Ovary (tissue), 9 donors: ENCODE measurements around the gene FER. TPM values are rescaled to one million over a fixed set of nuclear protein-coding genes. Genes with fewer than 3 reads are reported as not detected.
"Not testable (repeated sequence)": the region's sequence is repeated elsewhere in the genome, so short reads cannot be mapped to it uniquely, and the experiment has no call there.

Experiments
- DNase-seq, 5 donors: peaks; one replicate each; pipeline ENCODE4 v3.0.0-alpha.2; 2019 to 2020
- H3K27ac ChIP-seq, 2 donors: fragments of 200-600 bp; one replicate each; pipeline versions ENCODE4 v1.5.1 to v1.8.0; 2019 to 2022
- H3K27me3 ChIP-seq: fragments of 200-600 bp; one replicate; pipeline ENCODE4 v1.8.0; 2022
- H3K36me3 ChIP-seq: fragments of 200-600 bp; sonication (generic); one replicate; pipeline ENCODE4 v1.5.1; 2019
- H3K4me1 ChIP-seq: one replicate; pipeline ENCODE4 v1.8.1; 2013; ENCODE audit warnings: mild to moderate bottlenecking, moderate library complexity; ENCODE audit not compliant: insufficient read depth
- H3K4me3 ChIP-seq: fragments of 200-600 bp; sonication (generic); one replicate; pipeline ENCODE4 v1.5.1; 2017
- H3K9me3 ChIP-seq, 2 donors: fragments of 200-600 bp in 1 of 2; sonication (generic) in 1 of 2; one replicate each; pipeline versions ENCODE4 v1.5.1 to v1.8.1; 2013 to 2019; ENCODE audit warnings: mild to moderate bottlenecking in 1 of 2, moderate library complexity in 1 of 2
- EP300 ChIP-seq: sonication (generic); formaldehyde crosslinking; IDR thresholded peaks from one replicate; pipeline ENCODE4 v1.6.1; 2017; ENCODE audit warnings: antibody characterized with exemption
- POLR2A ChIP-seq: fragments of 450-650 bp; IDR thresholded peaks from one replicate; pipeline ENCODE4 v1.6.1; 2017; ENCODE audit warnings: antibody characterized with exemption, mild to moderate bottlenecking, moderate library complexity
- WGBS, 3 donors: extraction: QIAGEN DNeasy Blood & Tissue Kit in 1 of 3; methylation state at CpG; one replicate each; pipeline versions ENCODE4 v1.1.5 to v1.1.7; 2013 to 2017; 5-methylcytosine and 5-hydroxymethylcytosine counted together
- intact Hi-C, 4 donors: fragments of 100-400 bp; cut with DNase I; formaldehyde crosslinking; loops; one replicate each; pipeline versions ENCODE4 v1.11.0 to v1.15.1; 2022 to 2023
- polyA plus RNA-seq, 2 donors: library from polyadenylated mRNA; stranded (reverse); fragments of 200-250 nt in 1 of 2; fragments of 350-450 nt in 1 of 2; fragmentation: Illumina TruSeq in 1 of 2; extraction: RNeasy Lipid Tissue Mini Kit (QIAGEN cat#74804) in 1 of 2; gene quantifications; one replicate each; pipeline ENCODE4 v1.2.3, GENCODE V29; 2013 to 2014
- total RNA-seq, 7 donors: library from RNA; depleted of rRNA in 2 of 7; stranded (reverse); fragments of >200 nt in 2 of 7; fragmentation: NEBNext Ultra II Directional in 3 of 7; extraction: Animal tissue kit (Norgen Biotek cat#: 25700) in 3 of 7; gene quantifications; one replicate each; pipeline versions ENCODE4 v1.1.0 to v1.2.4, GENCODE V29; 2016 to 2023
- TF ChIP-seq, protein P1 (sequence below), 3 donors: fragments of 450-650 bp in 2 of 3; fragments of 200-600 bp in 1 of 3; IDR thresholded peaks; one replicate each; pipeline versions ENCODE4 v1.5.1 to v1.8.0; 2016 to 2022; ENCODE audit warnings: antibody characterized with exemption in 3 of 3, mild to moderate bottlenecking in 1 of 3
- donor health status: DM: no; HTN: no; CAD: no; lungs with moderate emphysema.
- donor health status: DM: no; HTN: no; CAD: no.
- donor health status: Bipolar disorder and iron deficiency.
- donor health status: DM: yes; HTN: yes; CAD: no.
- donor health status: DM: no; HTN: no; CAD: no.
- donor health status: DM: yes; HTN: yes; CAD: no.

The FER gene
- total and polyA plus RNA-seq, 9 donors: 3.0 to 36.0 (median 28.0) TPM

DNA sequence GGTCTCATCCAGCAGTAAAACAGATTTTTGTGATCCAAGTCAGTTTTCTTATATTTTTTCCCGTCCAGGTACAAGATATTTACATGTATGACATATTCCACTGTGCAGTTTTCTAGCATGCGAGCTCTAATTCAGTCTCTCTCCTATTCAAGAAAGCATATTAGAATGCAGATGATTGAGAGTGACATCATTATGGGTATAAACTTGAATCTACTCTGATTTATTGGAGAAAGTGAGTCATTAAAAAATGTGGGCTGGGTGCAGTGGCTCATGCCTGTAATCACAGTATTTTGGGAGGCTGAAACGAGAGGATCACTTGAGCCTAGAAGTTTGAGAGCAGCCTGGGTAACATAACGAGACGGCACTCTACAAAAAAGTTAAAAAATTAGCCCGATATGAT lies 6.2 kb downstream of the FER start:
- intact Hi-C loops: no loop called here
- Histone ChIP-seq H3K27ac (no peak overlapping the region), H3K27me3 (no peaks in the 10 kb centered on the region), H3K36me3 (no peaks in the 10 kb centered on the region), H3K9me3 (no peaks in the 10 kb centered on the region), H3K4me3 (no peak overlapping the region), H3K4me1 (no peaks in the 10 kb centered on the region)
- 80 to 88% (median 81%) methylated on average over 6 of the region's 6 CpGs for WGBS, 3 donors
- no peak for DNase-seq
- TF ChIP-seq, protein P1, sequence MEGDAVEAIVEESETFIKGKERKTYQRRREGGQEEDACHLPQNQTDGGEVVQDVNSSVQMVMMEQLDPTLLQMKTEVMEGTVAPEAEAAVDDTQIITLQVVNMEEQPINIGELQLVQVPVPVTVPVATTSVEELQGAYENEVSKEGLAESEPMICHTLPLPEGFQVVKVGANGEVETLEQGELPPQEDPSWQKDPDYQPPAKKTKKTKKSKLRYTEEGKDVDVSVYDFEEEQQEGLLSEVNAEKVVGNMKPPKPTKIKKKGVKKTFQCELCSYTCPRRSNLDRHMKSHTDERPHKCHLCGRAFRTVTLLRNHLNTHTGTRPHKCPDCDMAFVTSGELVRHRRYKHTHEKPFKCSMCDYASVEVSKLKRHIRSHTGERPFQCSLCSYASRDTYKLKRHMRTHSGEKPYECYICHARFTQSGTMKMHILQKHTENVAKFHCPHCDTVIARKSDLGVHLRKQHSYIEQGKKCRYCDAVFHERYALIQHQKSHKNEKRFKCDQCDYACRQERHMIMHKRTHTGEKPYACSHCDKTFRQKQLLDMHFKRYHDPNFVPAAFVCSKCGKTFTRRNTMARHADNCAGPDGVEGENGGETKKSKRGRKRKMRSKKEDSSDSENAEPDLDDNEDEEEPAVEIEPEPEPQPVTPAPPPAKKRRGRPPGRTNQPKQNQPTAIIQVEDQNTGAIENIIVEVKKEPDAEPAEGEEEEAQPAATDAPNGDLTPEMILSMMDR (IDR thresholded peaks at IDR 0.05): no peak
- TF ChIP-seq POLR2A (no peak), EP300 (no peak)

DNA sequence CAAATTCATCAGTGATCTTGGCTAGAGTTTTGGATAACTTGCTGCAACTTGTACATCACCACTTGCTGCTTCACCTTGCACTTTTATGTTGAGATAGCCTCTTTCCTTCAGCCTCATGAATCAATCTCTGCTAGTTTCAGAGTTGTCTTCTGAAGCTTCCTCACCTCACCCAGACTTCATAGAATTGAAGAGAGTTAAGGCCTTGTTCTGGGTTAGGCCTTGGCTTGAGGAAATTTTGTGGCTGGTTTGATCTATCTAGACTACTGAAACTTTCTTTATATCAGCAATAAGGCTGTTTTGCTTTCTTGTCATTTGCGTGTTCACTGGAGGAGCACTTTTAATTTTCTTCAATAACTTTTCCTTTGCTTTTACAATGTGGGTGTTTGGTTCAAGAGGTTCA lies 12.8 kb downstream of the FER start:
- peaks cover 5% of the 10 kb centered on the region for H3K4me1 ChIP-seq
- DNase-seq: no peak
- 93 to 98% (median 98%) methylated on average over 1 of the region's 1 CpG for WGBS, 3 donors

DNA sequence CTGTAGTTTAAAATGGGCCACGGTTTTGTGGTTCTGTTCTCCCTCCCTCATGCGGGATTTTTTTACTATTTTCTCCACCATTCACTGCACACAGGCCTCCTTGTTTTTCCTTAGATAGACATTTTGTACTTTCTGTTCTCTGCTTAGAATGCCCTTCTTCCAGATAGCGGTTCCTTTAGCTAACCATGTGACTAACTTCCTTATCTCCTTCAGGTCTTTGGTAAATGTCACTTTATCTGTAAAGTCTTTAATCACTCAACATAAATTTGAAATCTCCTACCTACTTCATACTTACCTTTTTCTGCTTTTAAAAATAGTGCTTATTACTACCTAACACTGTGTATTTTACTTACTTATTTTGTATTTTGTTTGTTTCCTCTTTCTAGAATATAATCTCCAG lies 15.0 kb downstream of the FER start:
- Histone ChIP-seq H3K4me3 (no peak overlapping the region), H3K27ac (no peak overlapping the region), H3K4me1 (peaks cover 5% of the 10 kb centered on the region), H3K36me3 (no peaks in the 10 kb centered on the region), H3K27me3 (no peaks in the 10 kb centered on the region), H3K9me3 (no peaks in the 10 kb centered on the region)
- intact Hi-C loops: no loop called here
- WGBS, 3 donors: 49 to 65% (median 55%) methylated on average over 3 of the region's 3 CpGs
- TF ChIP-seq POLR2A (no peak), EP300 (no peak)
- TF ChIP-seq, protein P1 (IDR thresholded peaks at IDR 0.05): no peak
- no peak for DNase-seq

More for the DNA sequence above, 12.8 kb downstream of the FER start:
- Histone ChIP-seq H3K4me3 (no peak overlapping the region), H3K36me3 (no peaks in the 10 kb centered on the region), H3K27me3 (no peaks in the 10 kb centered on the region), H3K27ac (no peak overlapping the region), H3K9me3 (no peaks in the 10 kb centered on the region)
- TF ChIP-seq POLR2A: no peak
- intact Hi-C loops: no loop called here

DNA sequence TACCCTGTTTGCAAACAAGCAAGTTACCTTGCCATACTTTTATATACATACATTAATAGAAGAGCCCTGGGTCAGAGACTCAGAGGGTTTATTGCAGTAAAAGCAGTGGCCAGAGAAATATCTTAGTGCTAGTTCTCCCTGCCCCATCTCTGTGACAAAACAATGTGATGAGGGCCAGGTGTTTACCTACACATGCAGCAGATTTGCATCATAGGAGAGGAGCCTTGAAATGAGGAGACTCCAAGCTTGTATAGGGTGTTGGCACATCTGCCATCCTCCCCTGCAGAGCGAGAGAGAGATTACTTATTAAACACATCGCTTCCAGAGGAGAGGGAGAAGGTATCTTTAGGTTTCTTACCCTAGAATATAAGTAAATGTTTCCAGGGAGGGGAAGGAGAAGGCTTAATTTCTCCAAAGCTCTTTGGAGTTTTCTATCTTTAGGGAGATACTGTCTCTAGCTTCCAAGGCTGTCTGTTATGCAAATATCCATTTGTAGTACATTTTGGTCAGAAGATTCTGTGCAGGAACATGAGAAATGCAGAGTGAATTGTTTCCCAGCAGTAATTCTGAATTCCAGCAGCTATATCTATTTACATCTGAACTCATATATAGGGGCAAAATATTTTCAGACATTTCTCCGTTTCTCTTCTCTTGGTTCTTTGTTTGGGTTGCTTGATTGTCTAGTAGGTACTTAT lies 15.7 kb downstream of the FER start:
- no peak for DNase-seq
- TF ChIP-seq POLR2A (no peak), EP300 (no peak)
- TF ChIP-seq, protein P1 (IDR thresholded peaks at IDR 0.05): no peak
- H3K36me3 ChIP-seq: no peaks in the 10 kb centered on the region
- H3K4me3 ChIP-seq: no peak overlapping the region
- H3K4me1 ChIP-seq: peaks cover 5% of the 10 kb centered on the region
- no peaks in the 10 kb centered on the region for H3K27me3 ChIP-seq
- WGBS, 3 donors: 80 to 84% (median 82%) methylated on average over 3 of the region's 3 CpGs
- intact Hi-C loops: no loop called here
- no peak overlapping the region for H3K27ac ChIP-seq
- H3K9me3 ChIP-seq: no peaks in the 10 kb centered on the region

DNA sequence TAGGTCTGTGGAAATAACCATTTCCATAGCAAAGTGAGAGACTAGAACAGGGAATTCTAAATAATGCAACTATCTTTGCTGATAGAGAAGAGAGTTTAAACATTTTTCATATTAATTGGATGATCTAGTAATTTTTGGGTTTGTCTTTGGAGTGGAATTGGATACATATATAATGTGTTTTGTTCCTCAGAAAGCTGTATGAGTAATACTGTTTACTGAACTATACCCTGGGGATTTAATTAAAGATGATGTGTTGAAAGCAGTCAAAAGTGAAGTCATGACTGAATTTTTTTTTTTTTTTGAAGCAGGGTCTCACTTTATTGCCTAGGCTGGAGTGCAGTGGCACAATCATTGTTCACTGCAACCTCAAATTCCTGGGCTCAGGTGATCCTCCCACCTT lies 17.9 kb downstream of the FER start:
- intact Hi-C loops: no loop called here
- TF ChIP-seq, protein P1 (IDR thresholded peaks at IDR 0.05): no peak
- TF ChIP-seq POLR2A (no peak), EP300 (no peak)
- Histone ChIP-seq H3K27me3 (no peaks in the 10 kb centered on the region), H3K4me1 (peaks cover 5% of the 10 kb centered on the region), H3K36me3 (no peaks in the 10 kb centered on the region), H3K27ac (no peak overlapping the region), H3K9me3 (no peaks in the 10 kb centered on the region), H3K4me3 (no peak overlapping the region)
- no peak for DNase-seq

DNA sequence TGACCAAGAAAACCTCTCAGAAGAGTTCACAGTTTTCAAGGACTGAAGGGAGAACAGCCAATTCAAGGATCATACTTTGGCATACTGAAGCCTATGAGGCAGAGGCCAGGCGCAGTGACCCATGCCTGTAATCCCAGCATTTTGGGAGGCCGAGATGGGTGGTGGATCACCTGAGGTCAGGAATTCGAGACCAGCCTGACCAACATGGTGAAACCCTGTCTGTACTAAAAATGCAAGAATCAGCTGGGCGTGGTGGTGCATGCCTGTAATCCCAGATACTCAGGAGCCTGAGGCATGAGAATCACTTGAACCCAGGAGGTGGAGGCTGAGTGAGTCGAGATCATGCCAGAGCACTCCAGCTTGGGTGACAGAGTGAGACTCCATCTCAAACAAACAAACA lies 19.2 kb downstream of the FER start:
- H3K4me1 ChIP-seq, DNase-seq, H3K27me3 ChIP-seq, intact Hi-C loops, H3K4me3 ChIP-seq, H3K27ac ChIP-seq, H3K36me3 ChIP-seq, H3K9me3 ChIP-seq: not testable (repeated sequence)
- 95 to 98% (median 97%) methylated on average over 5 of the region's 5 CpGs for WGBS, 3 donors
